Measurements from ENCODE around the gene SDHA. TPM values are rescaled to one million over a fixed set of nuclear protein-coding genes. Genes with fewer than 3 reads are reported as not detected.

The SDHA gene
- total and polyA plus RNA-seq, 2 of the 8 experiments (the other 6 are each of a cell fraction or from before 2014, with no cell fraction given) = 59.7 to 87.3 TPM

DNA sequence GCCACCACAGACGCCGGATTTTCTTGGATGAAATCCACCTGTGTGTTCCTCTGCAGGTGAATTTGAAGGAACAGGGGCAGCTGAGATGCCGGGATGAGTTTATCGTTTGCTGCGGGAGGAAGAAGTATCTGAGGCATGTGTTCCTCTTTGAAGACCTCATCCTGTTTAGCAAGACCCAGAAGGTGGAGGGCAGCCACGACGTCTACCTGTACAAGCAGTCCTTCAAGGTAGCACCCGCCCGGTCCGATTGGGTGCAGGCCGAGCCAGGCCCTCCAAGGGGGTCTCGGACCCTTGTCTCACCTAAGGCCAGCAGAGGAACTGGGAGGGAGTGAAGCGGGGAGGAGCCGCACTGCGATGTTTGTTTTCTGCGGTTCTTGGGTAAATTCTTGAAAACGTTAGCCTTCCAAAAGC is 45.3 kb upstream of the SDHA start (continued):
- TF ChIP-seq SP4 (IDR thresholded peaks at IDR 0.05; ENCODE audit: low read length) (no peak), TCF12 (IDR thresholded peaks at IDR 0.05; ENCODE audit: low read depth, low read length) (no peak), EP300 (IDR thresholded peaks at IDR 0.05; ENCODE audit: borderline replicate concordance in 1 of 2, low read depth in 2 of 2, low read length in 2 of 2) (no peak), SIX5 (IDR thresholded peaks at IDR 0.05; ENCODE audit: low read depth, low read length) (no peak), TAF7 (optimal IDR thresholded peaks at IDR 0.05; ENCODE audit: borderline replicate concordance, low read depth, low read length) (no peak), CREB1 (IDR thresholded peaks at IDR 0.05) (no peak), POU5F1 (IDR thresholded peaks at IDR 0.05; ENCODE audit: low read depth, low read length) (no peak)
